HepG2 (cell line): Measurements from ENCODE around the gene ARPC5. TPM values are rescaled to one million over a fixed set of nuclear protein-coding genes. Genes with fewer than 3 reads are reported as not detected.

ENCODE experiments used
- ATAC-seq: fragments of 200-7000 bp; cut with Tn5 transposase; 3 replicates; pipeline ENCODE4 v1.9.1; 2020; ENCODE audit warnings: mild to moderate bottlenecking, moderate library complexity
- BruUV-seq: library from RNA; stranded (reverse); fragments of 400-500 nt; replicated peaks from 2 replicates; lab custom pipeline; 2021; lab: Mats Ljungman, UMichigan
- CTCF ChIA-PET: fragments of 300-600 bp; formaldehyde crosslinking; extraction: SDS; loops from one replicate; lab custom pipeline; 2021; ENCODE audit warnings: low total read pairs, inconsistent platforms, low intra/inter-chr PET ratio; lab: Yijun Ruan, JAX
- POLR2A ChIA-PET: fragments of 350-600 bp; sonication (Branson Sonifier 250); formaldehyde crosslinking; loops from one replicate; lab custom pipeline; 2020; ENCODE audit warnings: antibody characterized with exemption, inconsistent platforms; lab: Yijun Ruan, JAX
- DNase-seq: peaks from one replicate; pipeline ENCODE4 v3.0.0-alpha.2; 2015; ENCODE audit warnings: low spot score
- FAIRE-seq: peaks from 3 replicates; lab custom pipeline; 2011; peaks lifted over from hg19 to GRCh38; lab: Jason Lieb, UNC
- H2AFZ ChIP-seq: one replicate; pipeline ENCODE4 v1.6.1; 2011; ENCODE audit warnings: low read length, inconsistent platforms
- H3K27ac ChIP-seq: fragments of 300-600 bp; 3 replicates; pipeline ENCODE4 v1.8.0; 2011; ENCODE audit warnings: mixed run types, mild to moderate bottlenecking, mixed read lengths, low read length, inconsistent platforms; ENCODE audit not compliant: insufficient read depth; ENCODE audit errors: extremely low read length
- H3K27me3 ChIP-seq, 2 experiments: fragments of 200-600 bp in 1 of 2; 2 replicates in 1 of 2; 3 replicates in 1 of 2; pipeline versions ENCODE4 v1.6.0 to v1.8.0; 2011; ENCODE audit warnings: low read length in 2 of 2, mild to moderate bottlenecking in 2 of 2, moderate library complexity in 2 of 2, inconsistent platforms in 1 of 2; ENCODE audit not compliant: insufficient read depth in 2 of 2, control insufficient read depth in 1 of 2
- H3K36me3 ChIP-seq, 2 experiments: fragments of 200-600 bp in 1 of 2; replicated peaks in 1 of 2; 2 replicates in 1 of 2; 3 replicates in 1 of 2; pipeline versions ENCODE4 v1.5.1 to v1.8.0; 2011; ENCODE audit warnings: low read length in 2 of 2, inconsistent platforms in 1 of 2; ENCODE audit not compliant: insufficient read depth in 2 of 2, control insufficient read depth in 1 of 2
- H3K4me1 ChIP-seq: 2 replicates; pipeline ENCODE4 v1.5.1; 2012; ENCODE audit warnings: low read length, inconsistent platforms; ENCODE audit not compliant: insufficient read depth
- H3K4me2 ChIP-seq: 2 replicates; pipeline ENCODE4 v1.6.0; 2011; ENCODE audit warnings: low read depth, low read length, inconsistent platforms
- H3K4me3 ChIP-seq, 3 experiments: fragments of 200-600 bp in 1 of 3; sonication (generic), shearing (Covaris generic) in 1 of 3; replicated peaks in 1 of 3; 2 replicates each; pipeline ENCODE4 v1.5.1; 2011 to 2016; ENCODE audit warnings: low read length in 3 of 3, inconsistent platforms in 2 of 3, low read depth in 2 of 3, mild to moderate bottlenecking in 2 of 3, control low read depth in 1 of 3, mixed read lengths in 1 of 3; ENCODE audit not compliant: insufficient read depth in 1 of 3
- H3K79me2 ChIP-seq: one replicate; pipeline ENCODE4 v1.6.1; 2011; ENCODE audit warnings: low read length, inconsistent platforms; ENCODE audit not compliant: insufficient read depth
- H3K9ac ChIP-seq: 2 replicates; pipeline ENCODE4 v1.6.0; 2011; ENCODE audit warnings: mild to moderate bottlenecking, low read depth, low read length, inconsistent platforms; ENCODE audit not compliant: insufficient read depth
- H3K9me3 ChIP-seq: 2 replicates; pipeline ENCODE4 v1.5.1; 2012; ENCODE audit warnings: mild to moderate bottlenecking, low read length
- H4K20me1 ChIP-seq: 2 replicates; pipeline ENCODE4 v1.6.0; 2011; ENCODE audit warnings: inconsistent platforms, mild to moderate bottlenecking, low read length, moderate library complexity; ENCODE audit not compliant: insufficient read depth
- ATF3 ChIP-seq: sonication (generic); formaldehyde crosslinking; IDR thresholded peaks from 2 replicates; pipeline ENCODE4 v1.4.0; 2020; ENCODE audit warnings: missing genetic modification reagents
- CCAR2 ChIP-seq: fragments of 200-400 bp; formaldehyde crosslinking; optimal IDR thresholded peaks from 2 replicates; pipeline ENCODE3; 2018; ENCODE audit warnings: low read depth, mild to moderate bottlenecking, low read length, moderate library complexity
- CSRNP2 ChIP-seq: sonication (generic); formaldehyde crosslinking; conservative IDR thresholded peaks from 2 replicates; pipeline ENCODE4 v1.8.0; 2022; ENCODE audit warnings: low read depth, missing genetic modification reagents
- EP300 ChIP-seq, 3 experiments: sonication (generic) in 1 of 3; formaldehyde crosslinking in 1 of 3; IDR thresholded peaks; 2 replicates each; pipeline versions ENCODE4 v1.5.1 to v1.6.1; 2011 to 2020; ENCODE audit warnings: low read depth in 2 of 3, low read length in 2 of 3, borderline replicate concordance in 1 of 3, improper control_type of control experiment in 1 of 3, mild to moderate bottlenecking in 1 of 3, missing genetic modification reagents in 1 of 3, moderate library complexity in 1 of 3
- FOXK2 ChIP-seq: fragments of 450-650 bp; IDR thresholded peaks from 2 replicates; pipeline ENCODE4 v1.6.1; 2016
- HMG20B ChIP-seq: conservative IDR thresholded peaks from 2 replicates; pipeline ENCODE4 v1.6.1; 2016; ENCODE audit warnings: missing genetic modification reagents, missing compliant biosample characterization
- HMGA1 ChIP-seq: sonication (generic); formaldehyde crosslinking; conservative IDR thresholded peaks from 2 replicates; pipeline ENCODE4 v1.4.0; 2020; ENCODE audit warnings: missing genetic modification reagents
- KLF15 ChIP-seq: sonication (generic); formaldehyde crosslinking; IDR thresholded peaks from 2 replicates; pipeline ENCODE4 v1.8.1; 2023; ENCODE audit warnings: borderline replicate concordance, mild to moderate bottlenecking, inconsistent platforms, missing genetic modification reagents, mixed read lengths
- NR2F1 ChIP-seq, 2 experiments: fragments of 450-650 bp in 1 of 2; formaldehyde crosslinking in 1 of 2; IDR thresholded peaks; 2 replicates each; pipeline versions ENCODE4 v1.5.0 to v1.6.1; 2016 to 2020; ENCODE audit warnings: mild to moderate bottlenecking in 1 of 2, missing compliant biosample characterization in 1 of 2, missing genetic modification reagents in 1 of 2, moderate library complexity in 1 of 2
- PREB ChIP-seq: sonication (generic); formaldehyde crosslinking; IDR thresholded peaks from 2 replicates; pipeline ENCODE4 v1.4.0; 2020; ENCODE audit warnings: missing genetic modification reagents
- RFX3 ChIP-seq: IDR thresholded peaks from 2 replicates; pipeline ENCODE4 v1.6.1; 2016; ENCODE audit warnings: missing biosample characterization, missing genetic modification reagents
- SIN3A ChIP-seq: IDR thresholded peaks from 2 replicates; pipeline ENCODE4 v1.6.1; 2011; ENCODE audit warnings: low read depth, mild to moderate bottlenecking, control low read depth, low read length, borderline replicate concordance
- UBTF ChIP-seq: sonication (generic); formaldehyde crosslinking; IDR thresholded peaks from 2 replicates; pipeline ENCODE4 v1.4.0; 2020; ENCODE audit warnings: mild to moderate bottlenecking, missing genetic modification reagents
- ZNF224 ChIP-seq: sonication (generic); formaldehyde crosslinking; IDR thresholded peaks from 2 replicates; pipeline ENCODE4 v1.5.0; 2020; ENCODE audit warnings: mild to moderate bottlenecking, missing genetic modification reagents
- ZNF790 ChIP-seq: sonication (generic); formaldehyde crosslinking; IDR thresholded peaks from 2 replicates; pipeline ENCODE4 v1.8.0; 2022; ENCODE audit warnings: missing genetic modification reagents, mild to moderate bottlenecking, borderline replicate concordance
- ZSCAN25 ChIP-seq: sonication (generic); formaldehyde crosslinking; IDR thresholded peaks from 2 replicates; pipeline ENCODE4 v1.8.0; 2022; ENCODE audit warnings: mild to moderate bottlenecking, missing genetic modification reagents
- WGBS: methylation state at CpG from one replicate; pipeline ENCODE4 v1.1.6; 2017; ENCODE audit warnings: low lambda C conversion rate; 5-methylcytosine and 5-hydroxymethylcytosine counted together
- in situ Hi-C: cut with HindIII; loops from 2 replicates; pipeline ENCODE4 v1.10.0; 2017; ENCODE audit warnings: low pct_unique_long_range_greater_than_20kb; ENCODE audit not compliant: extremely low pct_ligation_motif_present
- intact Hi-C: fragments of 100-400 bp; cut with micrococcal nuclease; formaldehyde crosslinking; loops from one replicate; pipeline ENCODE4 v1.10.0; 2022; ENCODE audit not compliant: unreplicated experiment
- polyA plus RNA-seq, 8 experiments: library from polyadenylated mRNA; depleted of rRNA in 3 of 8; stranded (reverse) in 7 of 8; unstranded in 1 of 8; fragments of >200 nt; fragmentation: Illumina TruSeq in 4 of 8; extraction: Trizol in 4 of 8; gene quantifications; 2 replicates each; pipeline versions ENCODE4 v1.2.1 to v1.2.3, GENCODE V29; 2011 to 2016; ENCODE audit warnings: low read depth in 4 of 8, missing spikeins in 1 of 8, mixed read lengths in 1 of 8; ENCODE audit not compliant: insufficient read depth in 1 of 8
- total RNA-seq, 5 experiments: library from RNA; depleted of rRNA; stranded (reverse); fragments of >200 nt; fragmentation: Illumina TruSeq; extraction: Trizol; gene quantifications; 2 replicates each; pipeline ENCODE4 v1.2.3, GENCODE V29; 2016; ENCODE audit warnings: low read depth in 1 of 5

The ARPC5 gene
- total and polyA plus RNA-seq, 2 of the 13 experiments (the other 11 are each of a cell fraction or from before 2014, with no cell fraction given): 48.4 to 106 TPM

- FAIRE-seq: no peak
- ChIA-PET POLR2A (no interaction called here), CTCF (no interaction called here)
- no peak overlapping the region for H3K9ac ChIP-seq
- no peak overlapping the region for H2AFZ ChIP-seq
- TF ChIP-seq PREB (CRISPR knock-in tag): no peak
- no peak for TF ChIP-seq ZNF224 (CRISPR knock-in tag)
- no peak for TF ChIP-seq NR2F1 (CRISPR knock-in tag; IDR thresholded peaks at IDR 0.05)
- TF ChIP-seq KLF15 (CRISPR knock-in tag): no peak
- no peak for TF ChIP-seq CSRNP2 (CRISPR knock-in tag)
- no peak for TF ChIP-seq ZSCAN25 (CRISPR knock-in tag)
- TF ChIP-seq ATF3 (CRISPR knock-in tag): no peak
- TF ChIP-seq HMGA1: no peak
- TF ChIP-seq EP300 (IDR thresholded peaks at IDR 0.05; ENCODE audit: low read depth in 2 of 2, low read length in 2 of 2): no peak
- no peak for TF ChIP-seq EP300 (CRISPR knock-in tag; IDR thresholded peaks at IDR 0.05; ENCODE audit: borderline replicate concordance)
- no peak for TF ChIP-seq FOXK2
- no peak for TF ChIP-seq RFX3 (CRISPR knock-in tag)
- no peak for TF ChIP-seq ZNF790
- no peak for TF ChIP-seq UBTF (CRISPR knock-in tag)
- no peak for TF ChIP-seq SIN3A
- TF ChIP-seq HMG20B (CRISPR knock-in tag): no peak
- TF ChIP-seq CCAR2: no peak
- no peaks in the 10 kb centered on the region for H3K36me3 ChIP-seq
- H3K9me3 ChIP-seq: no peaks in the 10 kb centered on the region
- in situ Hi-C loops: loop anchor here (5.0 kb wide), 2 partner anchors 148 to 338 kb away; partner anchors contain the start of gene SMG7
- H3K4me3 ChIP-seq: no peak overlapping the region
- DNase-seq: no peak
- no peaks in the 10 kb centered on the region for H3K4me1 ChIP-seq
- no peaks in the 10 kb centered on the region for H3K27me3 ChIP-seq
- BruUV-seq: no TSS peak
- WGBS: 79% methylated on average over 2 of the region's 2 CpGs
- H3K4me2 ChIP-seq: no peak overlapping the region
- H3K79me2 ChIP-seq: no peaks in the 10 kb centered on the region
- ATAC-seq: no peak
- no peak overlapping the region for H3K27ac ChIP-seq
- intact Hi-C loops: loop anchor here (10.0 kb wide), 1 partner anchor 76 kb away; no protein-coding TSS in a partner anchor
- H4K20me1 ChIP-seq: no peaks in the 10 kb centered on the region
Measured at GRCh38 chr1:183620311-183620710, 15.3 kb downstream of the ARPC5 start.
